Measurements from ENCODE around the gene TAAR8.
"Not testable (repeated sequence)": the region's sequence is repeated elsewhere in the genome, so short reads cannot be mapped to it uniquely, and the experiment has no call there.

The TAAR8 gene

DNA sequence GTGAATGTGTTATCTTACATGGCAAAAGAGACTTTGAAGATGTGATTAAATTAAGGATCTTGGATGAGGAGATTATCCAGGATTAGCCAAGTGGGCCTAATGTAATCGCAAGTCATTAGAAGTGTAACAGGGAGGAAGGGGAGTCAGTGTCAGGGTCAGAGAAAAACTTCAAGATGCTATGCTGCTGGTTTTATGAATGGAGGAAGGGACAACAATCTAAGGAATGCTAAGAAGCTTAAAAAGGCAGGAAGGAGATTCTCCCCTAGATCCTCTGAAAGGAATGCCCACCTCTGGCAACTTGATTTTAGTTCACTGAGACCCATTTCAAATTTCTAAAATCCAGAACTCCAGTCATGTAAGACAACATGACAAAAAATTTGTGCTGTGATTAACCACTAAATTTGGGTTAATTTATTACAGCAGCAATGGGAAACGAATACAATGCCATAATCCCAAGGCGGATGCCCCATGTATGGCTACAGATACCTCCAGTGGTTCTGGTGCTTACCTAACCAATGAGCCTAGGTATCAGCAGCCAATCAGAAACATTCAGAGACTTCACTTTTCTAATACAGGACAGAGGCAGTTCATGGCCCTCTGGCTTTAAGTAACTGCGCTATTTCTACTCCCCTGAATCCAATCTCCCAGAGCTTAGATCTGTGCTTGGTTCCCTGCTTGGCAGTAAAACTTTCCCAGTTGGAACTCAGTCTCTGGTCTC lies 3.6 kb upstream of the TAAR8 start:
- no peak for DNase-seq

DNA sequence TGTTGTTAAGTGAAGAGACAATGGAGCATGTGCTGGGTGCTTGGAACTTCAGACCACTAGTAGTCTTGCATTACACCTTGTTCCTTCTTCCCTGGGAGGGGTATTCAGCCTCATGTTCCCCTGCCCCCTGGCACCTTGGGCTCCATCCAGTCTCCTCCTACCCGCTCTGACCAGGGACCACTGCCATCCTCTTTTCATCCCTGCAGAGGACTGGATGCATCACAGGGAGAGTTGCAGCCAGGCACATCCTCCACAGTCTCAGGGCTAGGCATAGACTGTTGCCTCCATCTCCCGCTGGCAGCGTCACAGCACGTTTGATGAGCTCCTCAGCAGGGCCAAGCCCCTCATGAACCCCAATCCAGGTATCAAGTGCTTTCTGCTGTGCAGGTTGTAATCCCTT lies 1.3 kb upstream of the TAAR8 start:
- no peak for DNase-seq

DNA sequence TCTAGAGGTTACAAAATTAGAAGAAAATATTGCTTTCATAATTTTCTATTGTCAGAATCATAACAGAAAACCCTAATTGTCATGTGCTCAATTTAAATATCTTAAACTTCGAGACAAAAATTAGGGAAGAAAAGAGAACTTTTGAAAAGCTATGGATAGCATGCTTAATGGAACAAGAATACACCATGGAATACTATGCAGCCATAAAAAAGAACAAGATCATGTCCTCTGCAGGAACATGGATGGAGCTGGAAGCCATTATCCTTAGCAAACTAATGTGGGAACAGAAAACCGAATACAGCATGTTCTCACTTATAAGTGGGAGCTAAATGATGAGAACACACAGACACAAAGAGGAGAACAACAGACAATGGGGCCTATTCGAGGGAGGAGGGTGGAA lies 7.6 kb downstream of the TAAR8 start:
- DNase-seq, result not testable (repeated sequence)

DNA sequence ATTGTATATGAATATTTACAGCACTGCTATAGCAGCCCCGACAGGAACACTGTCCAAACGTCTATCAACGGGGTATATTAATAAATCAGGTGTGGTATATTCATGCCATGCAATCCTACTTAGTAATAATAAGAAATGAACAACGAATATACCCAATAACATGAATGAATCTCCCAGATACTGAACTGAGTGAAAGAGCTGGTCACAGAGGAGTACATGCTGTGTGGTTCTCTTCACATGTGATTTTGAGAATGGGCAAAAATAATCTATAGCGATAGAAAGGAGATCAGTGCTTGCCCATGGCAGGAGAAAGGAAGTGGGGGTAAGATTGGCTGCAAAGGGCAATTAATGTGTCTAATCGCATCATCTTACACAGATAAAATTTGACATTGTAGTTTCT lies 13.9 kb downstream of the TAAR8 start:
- DNase-seq, result no peak

- no peak for DNase-seq
Measured at GRCh38 chr6:132567566-132567965, 15.1 kb downstream of the TAAR8 start.

GRCh38 chr6:132568611-132569010 lies 16.1 kb downstream of the TAAR8 start:
- no peak for DNase-seq

DNA sequence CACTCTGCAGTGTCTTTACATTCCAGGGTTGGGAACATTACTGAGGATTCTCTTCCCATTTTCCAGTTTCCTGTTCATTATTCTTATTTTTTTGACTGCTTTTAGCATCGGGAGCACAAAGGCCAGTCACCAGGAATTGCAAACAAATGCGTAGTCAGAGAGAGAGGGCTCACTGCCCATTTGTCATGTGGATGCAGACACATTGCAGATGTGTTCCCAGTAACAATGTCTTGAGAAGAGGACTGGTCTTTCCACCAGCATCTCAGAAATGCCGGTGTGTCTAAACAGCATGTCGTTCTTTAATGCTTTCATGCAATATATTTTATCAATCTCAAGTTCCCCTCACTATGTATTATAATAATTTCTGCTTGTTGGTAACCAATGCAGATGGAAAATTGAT lies 16.7 kb downstream of the TAAR8 start:
- DNase-seq, result no peak

DNA sequence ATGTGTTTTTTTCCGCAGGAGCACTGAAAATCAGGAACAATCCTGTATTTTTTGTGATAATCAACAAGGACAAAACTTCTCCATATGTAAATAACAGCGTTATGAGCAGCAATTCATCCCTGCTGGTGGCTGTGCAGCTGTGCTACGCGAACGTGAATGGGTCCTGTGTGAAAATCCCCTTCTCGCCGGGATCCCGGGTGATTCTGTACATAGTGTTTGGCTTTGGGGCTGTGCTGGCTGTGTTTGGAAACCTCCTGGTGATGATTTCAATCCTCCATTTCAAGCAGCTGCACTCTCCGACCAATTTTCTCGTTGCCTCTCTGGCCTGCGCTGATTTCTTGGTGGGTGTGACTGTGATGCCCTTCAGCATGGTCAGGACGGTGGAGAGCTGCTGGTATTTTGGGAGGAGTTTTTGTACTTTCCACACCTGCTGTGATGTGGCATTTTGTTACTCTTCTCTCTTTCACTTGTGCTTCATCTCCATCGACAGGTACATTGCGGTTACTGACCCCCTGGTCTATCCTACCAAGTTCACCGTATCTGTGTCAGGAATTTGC lies 17.8 kb downstream of the TAAR8 start, which contains the start of gene TAAR6:
TAAR6 (plus strand) TSS at position 102 of the 557 bp plus-strand sequence; CDS start at position 102, 0 bp downstream.
- no peak for DNase-seq

DNA sequence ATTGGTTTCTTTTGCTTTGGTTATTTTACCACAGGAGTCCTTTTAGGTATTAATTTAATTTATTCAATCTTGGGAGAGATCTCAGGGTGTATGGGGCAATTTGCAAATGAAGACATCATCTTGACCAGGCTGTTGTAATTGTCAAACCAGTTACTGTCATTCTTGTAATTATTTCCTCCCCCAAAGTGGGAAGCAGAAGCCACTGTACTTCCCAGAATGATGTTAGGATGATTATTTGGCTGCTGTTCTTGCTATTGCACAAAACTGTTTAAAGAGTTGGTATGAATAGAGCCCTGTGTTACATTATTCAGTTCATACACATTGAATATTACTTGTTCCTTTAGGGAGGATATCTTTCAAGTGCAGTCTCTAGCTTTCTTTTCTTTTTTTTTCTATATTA lies 19.3 kb downstream of the TAAR8 start:
- no peak for DNase-seq

GRCh38 chr6:132584698-132585097 lies 32.2 kb downstream of the TAAR8 start:
- no peak for DNase-seq

DNA sequence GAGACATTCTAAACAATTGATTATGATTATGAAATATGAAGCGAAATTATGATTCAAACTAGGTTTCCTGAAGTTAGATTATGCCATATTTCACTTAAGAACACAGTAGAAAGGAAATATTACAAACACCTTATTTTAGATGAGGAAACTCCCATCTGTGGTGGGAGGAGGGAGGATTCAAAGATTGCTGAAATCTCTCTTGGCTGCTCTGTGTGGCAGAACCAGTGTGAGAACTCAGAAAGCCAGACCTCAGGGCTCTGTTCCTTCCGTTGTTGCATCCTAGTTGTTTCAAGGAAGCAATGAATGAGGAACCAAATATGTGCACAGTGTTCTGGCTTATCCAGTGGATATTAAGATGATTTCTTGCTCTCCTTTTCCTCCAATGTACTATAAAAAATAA lies 35.0 kb downstream of the TAAR8 start:
- DNase-seq, result no peak

DNA sequence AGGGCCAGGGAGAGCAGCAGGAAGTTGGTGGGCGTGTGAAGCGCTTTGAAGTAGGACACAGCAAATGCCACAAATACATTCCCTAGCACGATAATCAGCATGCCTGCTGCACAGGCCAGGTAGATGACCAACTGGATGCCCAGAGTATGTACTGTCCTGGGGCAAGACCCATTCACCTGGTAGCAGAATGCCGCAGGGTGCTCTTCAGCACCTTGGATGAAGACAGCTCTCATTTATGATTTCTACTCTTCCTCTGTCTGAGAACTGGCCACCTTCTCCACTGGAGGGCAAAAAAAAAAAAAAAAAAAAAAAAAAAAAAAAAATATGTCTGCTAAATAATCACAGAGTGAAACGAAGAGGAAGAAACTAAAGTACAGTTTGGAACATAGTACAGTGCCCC lies 37.0 kb downstream of the TAAR8 start, which contains the start of gene TAAR5:
TAAR5 (minus strand) TSS at position 288 of the 400 bp plus-strand sequence; CDS start at position 233, 55 bp downstream.
- no peak for DNase-seq

DNA sequence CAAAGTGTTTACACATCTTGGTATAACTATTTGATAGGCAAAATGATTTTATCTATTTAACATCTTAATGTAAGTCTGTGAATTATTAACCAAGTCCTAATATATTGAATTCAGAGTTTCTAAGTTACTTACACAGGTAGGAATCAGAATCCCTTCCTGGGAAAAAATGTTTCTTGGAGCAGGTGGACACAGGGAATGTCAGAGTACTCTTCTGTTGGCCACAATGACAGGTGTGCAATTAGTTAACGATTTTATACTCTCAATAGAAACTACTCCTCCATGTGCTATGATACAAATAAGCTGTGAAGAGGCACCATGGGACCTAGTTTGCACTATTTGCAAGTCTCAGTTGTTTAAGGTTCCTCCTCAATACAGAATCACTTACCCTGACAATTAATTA lies 37.9 kb downstream of the TAAR8 start:
- DNase-seq, result no peak

GRCh38 chr6:132592855-132593254 lies 40.4 kb downstream of the TAAR8 start:
- DNase-seq, result no peak

- no peak for DNase-seq
Measured at GRCh38 chr6:132596201-132596600, 43.7 kb downstream of the TAAR8 start.

DNA sequence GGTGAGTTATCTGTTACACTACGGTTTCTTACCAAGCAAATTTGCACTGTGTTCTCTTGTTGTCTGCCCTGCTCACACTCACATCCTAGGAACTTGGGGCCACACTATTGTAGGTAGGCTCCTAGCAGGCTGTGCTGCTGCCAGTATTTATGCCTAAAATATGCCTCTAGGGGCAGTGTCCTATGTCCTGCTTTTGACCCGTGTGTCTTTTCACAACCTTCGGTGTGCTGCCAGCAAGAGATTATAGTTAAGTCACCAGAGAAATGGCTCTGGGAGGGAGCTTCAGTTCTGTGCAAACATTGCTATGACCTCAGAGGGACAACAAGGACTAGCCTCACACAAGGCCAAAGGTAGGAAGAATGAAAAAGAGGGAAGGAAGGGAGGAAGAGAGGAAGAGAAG lies 46.0 kb downstream of the TAAR8 start:
- DNase-seq, result no peak

GRCh38 chr6:132600900-132601299 lies 48.4 kb downstream of the TAAR8 start:
- not testable (repeated sequence) for DNase-seq

All from NCI-H1694 treated with DMSO at 0.1 percent for 48 hours (cell line).